Activated CD4-positive, alpha-beta T cell treated with anti-CD3 and anti-CD28 coated beads, Interleukin-2, amount 10 ng/mL, durations not matched to agents 24 days and 14 days (primary cell): ENCODE data around the gene CAPN15. TPM values are rescaled to one million over a fixed set of nuclear protein-coding genes. Genes with fewer than 3 reads are reported as not detected.
A peak's percentile ranks its signal among the peaks of the same experiment; 100 is the strongest.
"Not testable (repeated sequence)": the region's sequence is repeated elsewhere in the genome, so short reads cannot be mapped to it uniquely, and the experiment has no call there.

Source experiments
- DNase-seq: peaks from one replicate; pipeline ENCODE4 v3.0.0; 2022
- H3K27ac Mint-ChIP-seq: one replicate; pipeline ENCODE4 v1.8.0; 2022; ENCODE audit warnings: mild to moderate bottlenecking, mixed read lengths
- H3K27me3 Mint-ChIP-seq: one replicate; pipeline ENCODE4 v1.8.0; 2022; ENCODE audit warnings: mixed read lengths
- H3K36me3 Mint-ChIP-seq: one replicate; pipeline ENCODE4 v1.8.0; 2022; ENCODE audit warnings: low read depth, mild to moderate bottlenecking, mixed read lengths
- H3K4me1 Mint-ChIP-seq: one replicate; pipeline ENCODE4 v1.8.0; 2021; ENCODE audit warnings: mixed read lengths
- H3K4me3 Mint-ChIP-seq: one replicate; pipeline ENCODE4 v1.8.0; 2022; ENCODE audit warnings: mild to moderate bottlenecking, moderate library complexity, mixed read lengths
- H3K9me3 Mint-ChIP-seq: one replicate; pipeline ENCODE4 v1.8.0; 2021; ENCODE audit warnings: mixed read lengths
- intact Hi-C: fragments of 100-400 bp; cut with micrococcal nuclease; formaldehyde crosslinking; loops from one replicate; pipeline ENCODE4 v1.15.1; 2023
- total RNA-seq: library from RNA; stranded (reverse); gene quantifications from 2 replicates; pipeline ENCODE4 v1.2.3, GENCODE V29; 2022

The CAPN15 gene
- total RNA-seq, 1 donor from 2014 or later = 121 TPM

DNA sequence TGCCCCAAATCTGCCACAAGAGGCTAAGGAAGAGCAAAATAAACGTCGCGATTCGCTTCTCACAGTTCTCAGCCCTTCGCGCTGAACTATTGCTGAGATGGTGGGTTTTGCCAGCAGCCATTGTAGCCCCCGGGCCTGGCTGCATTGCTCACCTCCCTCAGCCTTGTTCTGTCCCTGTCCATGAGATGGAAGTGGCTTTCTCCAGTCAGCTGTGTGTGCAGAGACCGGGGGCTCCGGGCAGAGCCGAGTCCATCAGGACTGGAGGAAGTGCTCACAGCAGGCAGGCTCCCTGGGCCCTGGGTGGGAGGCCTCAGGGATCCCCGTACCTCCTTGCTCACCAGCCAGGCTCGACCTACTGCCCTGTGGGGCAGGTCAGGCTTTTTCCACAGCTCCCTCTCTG lies 27.6 kb upstream of the CAPN15 start:
- no peaks in the 10 kb centered on the region for H3K36me3 Mint-ChIP-seq
- no peak for DNase-seq
- no peak overlapping the region for H3K27ac Mint-ChIP-seq
- intact Hi-C loops = no loop called here
- no peaks in the 10 kb centered on the region for H3K4me1 Mint-ChIP-seq
- H3K9me3 Mint-ChIP-seq = no peaks in the 10 kb centered on the region
- no peaks in the 10 kb centered on the region for H3K27me3 Mint-ChIP-seq
- no peak overlapping the region for H3K4me3 Mint-ChIP-seq

- Mint-ChIP-seq H3K27ac (no peak overlapping the region), H3K4me1 (no peaks in the 10 kb centered on the region)
Measured at GRCh38 chr16:500709-501108, 26.8 kb upstream of the CAPN15 start.

GRCh38 chr16:502179-502943 lies 25.2 kb upstream of the CAPN15 start:
- Mint-ChIP-seq H3K36me3 (no peaks in the 10 kb centered on the region), H3K4me3 (no peak overlapping the region), H3K4me1 (no peaks in the 10 kb centered on the region), H3K27me3 (no peaks in the 10 kb centered on the region), H3K27ac (no peak overlapping the region), H3K9me3 (no peaks in the 10 kb centered on the region)
- intact Hi-C loops = no loop called here
- DNase-seq = no peak

More at GRCh38 chr16:500709-501108, 26.8 kb upstream of the CAPN15 start:
- no peak for DNase-seq
- intact Hi-C loops = no loop called here
- Mint-ChIP-seq H3K4me3 (no peak overlapping the region), H3K36me3 (no peaks in the 10 kb centered on the region), H3K27me3 (no peaks in the 10 kb centered on the region), H3K9me3 (no peaks in the 10 kb centered on the region)

DNA sequence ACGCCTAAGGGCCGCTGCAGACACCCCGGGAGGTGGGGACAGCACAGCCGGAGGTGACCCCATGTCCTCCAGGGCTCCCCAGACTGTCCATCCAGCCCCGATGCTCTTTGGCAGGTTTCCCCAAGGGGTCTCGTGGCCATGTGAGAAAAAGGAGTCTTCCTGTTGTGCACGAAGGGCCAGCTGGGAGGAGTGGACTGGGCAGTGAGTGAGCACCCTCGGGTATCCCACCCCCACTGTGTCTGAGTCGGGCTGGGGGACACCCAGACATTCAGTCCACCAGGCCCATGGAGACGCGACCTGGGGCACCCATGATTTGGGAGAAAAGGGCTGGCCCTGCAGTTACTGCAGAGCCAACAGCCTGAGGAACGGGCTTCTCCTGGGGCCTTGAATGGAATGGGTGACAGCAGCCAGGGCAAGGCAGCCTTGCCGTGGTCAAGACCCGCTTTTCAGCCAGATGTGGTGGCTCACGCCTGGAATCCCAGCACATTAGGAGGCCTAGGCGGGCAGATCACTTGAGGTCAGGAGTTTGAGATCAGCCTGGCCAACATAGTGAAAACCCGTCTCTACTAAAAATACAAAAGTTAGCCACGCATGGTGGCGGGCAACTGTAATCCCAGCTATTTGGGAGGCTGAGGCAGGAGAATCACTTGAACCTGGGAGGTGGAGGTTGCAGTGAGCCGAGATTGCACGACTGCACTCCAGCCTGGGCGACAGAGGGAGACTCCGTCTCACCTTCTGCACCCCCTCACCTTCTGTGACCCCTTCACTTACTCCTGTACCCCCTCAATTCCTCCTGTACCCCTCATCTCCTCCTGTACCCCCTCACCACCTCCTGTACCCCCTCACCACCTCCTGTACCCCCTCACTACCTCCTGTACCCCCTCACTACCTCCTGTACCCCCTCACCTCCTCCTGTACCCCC lies 24.1 kb upstream of the CAPN15 start:
- no peak for DNase-seq
- intact Hi-C loops = no loop called here
- Mint-ChIP-seq H3K27me3 (no peaks in the 10 kb centered on the region), H3K9me3 (no peaks in the 10 kb centered on the region), H3K27ac (no peak overlapping the region), H3K36me3 (no peaks in the 10 kb centered on the region), H3K4me1 (no peaks in the 10 kb centered on the region), H3K4me3 (no peak overlapping the region)

GRCh38 chr16:505479-506245 lies 21.9 kb upstream of the CAPN15 start:
- Mint-ChIP-seq H3K9me3 (no peaks in the 10 kb centered on the region), H3K27me3 (no peaks in the 10 kb centered on the region), H3K27ac (no peak overlapping the region), H3K36me3 (no peaks in the 10 kb centered on the region), H3K4me1 (no peaks in the 10 kb centered on the region), H3K4me3 (no peak overlapping the region)
- DNase-seq = no peak
- intact Hi-C loops = no loop called here

DNA sequence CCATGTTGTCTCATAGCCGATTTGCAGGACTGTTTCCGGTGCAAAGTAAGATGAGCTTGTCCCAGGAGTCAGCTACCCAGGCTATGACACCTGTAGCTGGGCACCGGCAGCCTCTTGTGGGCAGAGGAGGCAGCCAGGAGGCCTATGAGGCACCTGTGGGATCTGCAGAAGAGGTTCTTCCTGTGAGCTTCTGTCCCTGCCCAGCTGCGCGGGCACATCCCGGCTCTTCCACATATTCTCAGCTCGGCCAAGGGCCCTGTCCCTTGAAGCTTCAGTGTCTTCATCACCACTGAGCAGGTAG lies 21.3 kb upstream of the CAPN15 start:
- DNase-seq = no peak
- Mint-ChIP-seq H3K4me1 (no peaks in the 10 kb centered on the region), H3K4me3 (no peak overlapping the region), H3K36me3 (no peaks in the 10 kb centered on the region), H3K27me3 (no peaks in the 10 kb centered on the region), H3K9me3 (no peaks in the 10 kb centered on the region), H3K27ac (no peak overlapping the region)
- intact Hi-C loops = no loop called here

DNA sequence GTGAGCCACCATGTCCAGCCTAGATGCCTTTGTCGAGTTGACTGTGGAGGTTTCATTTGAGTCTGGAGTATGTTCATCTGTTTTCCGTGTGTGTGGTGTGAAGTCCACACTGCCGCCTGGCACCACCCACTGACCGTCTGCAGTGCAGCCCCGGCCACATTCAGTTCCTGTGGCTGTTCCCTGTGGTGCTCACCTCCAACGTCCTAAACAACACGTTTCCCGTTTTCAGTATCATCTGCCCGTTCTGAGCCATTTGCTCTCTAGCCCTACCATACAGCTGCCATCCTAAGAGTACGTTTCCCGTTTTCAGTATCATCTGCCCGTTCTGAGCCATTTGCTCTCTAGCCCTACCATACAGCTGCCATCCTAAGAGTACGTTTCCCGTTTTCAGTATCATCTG lies 20.0 kb upstream of the CAPN15 start:
- H3K4me3 Mint-ChIP-seq, H3K4me1 Mint-ChIP-seq, H3K9me3 Mint-ChIP-seq, DNase-seq, intact Hi-C loops, H3K36me3 Mint-ChIP-seq, H3K27ac Mint-ChIP-seq, H3K27me3 Mint-ChIP-seq: not testable (repeated sequence)

DNA sequence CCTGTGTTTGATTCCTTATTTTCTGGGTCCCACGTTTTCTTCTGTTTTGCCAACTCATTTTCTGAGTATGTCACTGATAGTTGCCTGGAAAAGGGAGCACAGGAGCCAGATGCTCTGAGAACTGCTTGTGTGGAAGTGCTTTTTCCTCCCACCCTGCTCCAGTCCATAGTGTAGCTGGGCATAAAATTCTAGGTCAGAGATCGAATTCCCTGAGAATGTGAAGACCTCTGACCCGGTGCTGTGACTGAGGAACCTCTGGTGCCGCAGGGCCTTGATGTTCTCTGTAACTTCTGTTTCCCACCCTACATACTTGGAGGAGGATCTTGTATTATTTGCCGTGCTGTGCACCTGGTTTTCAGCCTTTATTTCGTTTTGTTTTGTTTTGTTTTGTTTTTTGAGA lies 19.5 kb upstream of the CAPN15 start:
- H3K4me1 Mint-ChIP-seq = no peaks in the 10 kb centered on the region
- DNase-seq = no peak
- no peaks in the 10 kb centered on the region for H3K9me3 Mint-ChIP-seq
- no peaks in the 10 kb centered on the region for H3K36me3 Mint-ChIP-seq
- H3K27ac Mint-ChIP-seq = no peak overlapping the region
- H3K27me3 Mint-ChIP-seq = no peaks in the 10 kb centered on the region
- intact Hi-C loops = no loop called here
- H3K4me3 Mint-ChIP-seq = no peak overlapping the region

DNA sequence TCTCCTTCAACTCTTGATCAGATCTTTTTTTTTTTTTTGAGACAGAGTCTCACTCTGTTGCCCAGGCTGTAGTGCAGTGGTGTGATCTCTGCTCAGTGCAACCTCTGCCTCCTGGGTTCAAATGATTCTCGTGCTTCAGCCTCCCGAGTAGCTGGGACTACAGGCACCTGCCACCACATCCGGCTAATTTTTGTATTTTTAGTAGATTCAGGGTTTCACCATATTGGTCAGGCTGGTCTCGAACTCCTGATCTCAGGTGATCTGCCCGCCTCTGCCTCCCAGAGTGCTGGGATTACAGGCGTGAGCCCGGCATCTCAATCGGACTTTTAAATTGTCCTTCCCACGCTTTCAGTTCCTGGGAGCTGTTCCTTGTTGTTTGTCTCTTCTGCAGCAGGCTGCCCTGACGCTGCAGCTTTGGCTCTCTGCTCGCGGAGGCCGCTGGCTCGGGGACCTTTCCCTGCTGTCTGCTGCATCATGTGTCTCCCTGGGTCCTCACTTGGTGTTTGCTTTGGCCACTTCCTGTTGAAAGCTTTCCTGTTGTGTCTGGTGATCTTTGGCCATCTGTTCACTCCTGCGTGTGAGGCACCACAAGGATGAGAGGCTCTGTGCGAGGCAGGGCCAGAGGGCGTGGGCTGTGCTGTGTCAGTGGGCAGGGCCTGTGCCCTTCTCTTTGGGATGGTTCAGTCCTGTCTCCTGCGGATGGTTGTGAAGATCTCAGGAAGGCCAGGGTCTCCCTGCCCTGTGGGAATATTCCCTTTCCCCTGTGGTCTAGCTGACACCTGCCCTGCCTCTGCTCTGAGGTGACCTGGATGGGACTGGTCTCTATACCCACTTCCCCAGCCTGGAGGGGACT lies 18.4 kb upstream of the CAPN15 start:
- Mint-ChIP-seq H3K27ac (no peak overlapping the region), H3K36me3 (no peaks in the 10 kb centered on the region), H3K4me1 (no peaks in the 10 kb centered on the region), H3K4me3 (no peak overlapping the region), H3K27me3 (no peaks in the 10 kb centered on the region), H3K9me3 (no peaks in the 10 kb centered on the region)
- intact Hi-C loops = no loop called here
- no peak for DNase-seq

GRCh38 chr16:510066-510825 lies 17.3 kb upstream of the CAPN15 start:
- Mint-ChIP-seq H3K4me3 (no peak overlapping the region), H3K36me3 (no peaks in the 10 kb centered on the region), H3K27ac (no peak overlapping the region), H3K9me3 (no peaks in the 10 kb centered on the region), H3K27me3 (no peaks in the 10 kb centered on the region), H3K4me1 (no peaks in the 10 kb centered on the region)
- intact Hi-C loops = no loop called here
- DNase-seq = no peak

DNA sequence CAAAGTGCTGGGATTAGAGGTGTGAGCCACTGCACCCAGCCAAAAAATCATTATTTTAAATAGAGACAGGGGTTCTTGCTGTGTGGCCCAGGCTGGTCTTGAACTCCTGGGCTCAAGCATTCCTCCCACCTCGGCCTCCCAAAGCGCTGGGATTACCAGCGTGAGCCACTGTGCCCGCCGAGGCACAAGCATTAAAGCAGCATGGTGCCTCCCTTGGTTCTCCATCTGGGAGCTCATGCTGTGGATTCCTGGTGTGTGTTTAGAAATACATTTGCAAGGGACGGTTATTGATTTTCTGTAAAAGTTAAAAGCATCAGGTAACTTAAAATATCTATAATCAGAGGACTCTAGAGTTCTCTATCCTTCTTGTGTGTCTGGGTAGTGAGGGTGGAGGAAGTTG lies 14.7 kb upstream of the CAPN15 start:
- H3K27ac Mint-ChIP-seq = peak overlapping the region; percentile 29
- no peaks in the 10 kb centered on the region for H3K9me3 Mint-ChIP-seq
- H3K27me3 Mint-ChIP-seq = no peaks in the 10 kb centered on the region
- peaks cover 2% of the 10 kb centered on the region for H3K36me3 Mint-ChIP-seq
- no peak for DNase-seq
- intact Hi-C loops = no loop called here
- no peak overlapping the region for H3K4me3 Mint-ChIP-seq
- H3K4me1 Mint-ChIP-seq = no peaks in the 10 kb centered on the region

GRCh38 chr16:513950-514349 lies 13.6 kb upstream of the CAPN15 start:
- H3K36me3 Mint-ChIP-seq = peaks cover 2% of the 10 kb centered on the region
- H3K4me3 Mint-ChIP-seq = no peak overlapping the region
- H3K27me3 Mint-ChIP-seq = no peaks in the 10 kb centered on the region
- DNase-seq = no peak
- H3K4me1 Mint-ChIP-seq = no peaks in the 10 kb centered on the region
- H3K27ac Mint-ChIP-seq = no peak overlapping the region
- no peaks in the 10 kb centered on the region for H3K9me3 Mint-ChIP-seq
- intact Hi-C loops = no loop called here
